K562 (cell line): ENCODE measurements around the gene AGAP3. TPM values are rescaled to one million over a fixed set of nuclear protein-coding genes. Genes with fewer than 3 reads are reported as not detected.
A peak's percentile ranks its signal among the peaks of the same experiment; 100 is the strongest.

Experiments used
- CSDE1 ChIP-seq, 2 experiments: fragments of 450-650 bp; IDR thresholded peaks; 2 replicates each; pipeline ENCODE4 v1.6.1; 2016; ENCODE audit warnings: mild to moderate bottlenecking in 1 of 2
- DPF2 ChIP-seq: fragments of 450-650 bp; IDR thresholded peaks from 2 replicates; pipeline ENCODE4 v1.6.1; 2016
- GATA2 ChIP-seq: sonication (generic); formaldehyde crosslinking; IDR thresholded peaks from 2 replicates; pipeline ENCODE4 v1.4.0; 2020; ENCODE audit warnings: mild to moderate bottlenecking, missing genetic modification reagents
- ID3 ChIP-seq, 2 experiments: fragments of 250-450 bp in 1 of 2; fragments of 450-650 bp in 1 of 2; sonication (Bioruptor Pico) in 1 of 2; IDR thresholded peaks; 2 replicates each; pipeline versions ENCODE4 v1.6.1 to v1.8.0; 2016 to 2021; ENCODE audit warnings: mild to moderate bottlenecking in 2 of 2, moderate library complexity in 2 of 2, missing compliant biosample characterization in 1 of 2, missing genetic modification characterization in 1 of 2
- KHSRP ChIP-seq: fragments of 450-650 bp; IDR thresholded peaks from 2 replicates; pipeline ENCODE4 v1.6.1; 2017
- L3MBTL2 ChIP-seq: fragments of 450-650 bp; IDR thresholded peaks from 2 replicates; pipeline ENCODE4 v1.6.1; 2016; ENCODE audit warnings: mild to moderate bottlenecking, moderate library complexity
- MGA ChIP-seq: fragments of 450-650 bp; IDR thresholded peaks from 2 replicates; pipeline ENCODE4 v1.6.1; 2016; ENCODE audit warnings: mild to moderate bottlenecking, moderate library complexity
- NFIC ChIP-seq: fragments of 450-650 bp; IDR thresholded peaks from 2 replicates; pipeline ENCODE4 v1.6.1; 2017; ENCODE audit warnings: mild to moderate bottlenecking, inconsistent platforms
- PRMT5 ChIP-seq: sonication (generic); formaldehyde crosslinking; IDR thresholded peaks from 2 replicates; pipeline ENCODE4 v1.5.0; 2020; ENCODE audit warnings: missing genetic modification reagents
- RFX5 ChIP-seq: IDR thresholded peaks from 2 replicates; pipeline ENCODE4 v1.6.1; 2011; ENCODE audit warnings: low read depth, mild to moderate bottlenecking, improper control_type of control experiment, low read length
- SMAD4 ChIP-seq: fragments of 250-450 bp; sonication (Bioruptor Pico); conservative IDR thresholded peaks from 2 replicates; pipeline ENCODE4 v1.8.0; 2021; ENCODE audit warnings: inconsistent platforms, mild to moderate bottlenecking, moderate library complexity
- TCF7 ChIP-seq: sonication (generic); IDR thresholded peaks from 2 replicates; pipeline ENCODE4 v1.6.1; 2016; ENCODE audit warnings: antibody characterized with exemption, borderline replicate concordance
- XRCC3 ChIP-seq: fragments of 450-650 bp; IDR thresholded peaks from 2 replicates; pipeline ENCODE4 v1.6.1; 2017; ENCODE audit warnings: mild to moderate bottlenecking, moderate library complexity
- ZSCAN29 ChIP-seq: fragments of 450-650 bp; IDR thresholded peaks from 2 replicates; pipeline ENCODE4 v1.6.1; 2017
- polyA plus RNA-seq, 8 experiments: library from polyadenylated mRNA; depleted of rRNA in 4 of 8; stranded (reverse) in 5 of 8; unstranded in 3 of 8; fragments of >200 nt; fragmentation: Nextera tagmentation in 2 of 8; fragmentation: Illumina TruSeq in 1 of 8; extraction: Ambion mirVana in 2 of 8; extraction: Trizol in 1 of 8; gene quantifications; 2 replicates each; pipeline versions ENCODE4 v1.2.1 to v1.2.3, GENCODE V29; 2011 to 2014; ENCODE audit warnings: inconsistent platforms in 1 of 8, missing spikeins in 1 of 8
- total RNA-seq, 7 experiments: library from RNA; depleted of rRNA in 6 of 7; stranded (reverse); fragments of >200 nt in 6 of 7; fragmentation: Illumina TruSeq in 2 of 7; extraction: Trizol in 2 of 7; gene quantifications; 2 replicates each; pipeline versions ENCODE4 v1.2.1 to v1.2.3, GENCODE V29; 2011 to 2021; ENCODE audit warnings: low replicate concordance in 1 of 7
- TF ChIP-seq, protein P1 (sequence below): sonication (generic); formaldehyde crosslinking; IDR thresholded peaks from 2 replicates; pipeline ENCODE4 v1.8.0; 2023; ENCODE audit warnings: mild to moderate bottlenecking, missing genetic modification reagents

The AGAP3 gene
- total and polyA plus RNA-seq, 9 of the 15 experiments (the other 6 are each of a cell fraction or from before 2014, with no cell fraction given), result 3.4 to 208 (median 62.2) TPM

- no peak for TF ChIP-seq MGA
- TF ChIP-seq SMAD4, result 0 out of 2 replicates have a peak, but pooled peaks have one; percentile 8
- no peak for TF ChIP-seq ID3 (CRISPR knock-in tag; IDR thresholded peaks at IDR 0.05)
- no peak for TF ChIP-seq ID3 (tag; IDR thresholded peaks at IDR 0.05)
- TF ChIP-seq, protein P1, sequence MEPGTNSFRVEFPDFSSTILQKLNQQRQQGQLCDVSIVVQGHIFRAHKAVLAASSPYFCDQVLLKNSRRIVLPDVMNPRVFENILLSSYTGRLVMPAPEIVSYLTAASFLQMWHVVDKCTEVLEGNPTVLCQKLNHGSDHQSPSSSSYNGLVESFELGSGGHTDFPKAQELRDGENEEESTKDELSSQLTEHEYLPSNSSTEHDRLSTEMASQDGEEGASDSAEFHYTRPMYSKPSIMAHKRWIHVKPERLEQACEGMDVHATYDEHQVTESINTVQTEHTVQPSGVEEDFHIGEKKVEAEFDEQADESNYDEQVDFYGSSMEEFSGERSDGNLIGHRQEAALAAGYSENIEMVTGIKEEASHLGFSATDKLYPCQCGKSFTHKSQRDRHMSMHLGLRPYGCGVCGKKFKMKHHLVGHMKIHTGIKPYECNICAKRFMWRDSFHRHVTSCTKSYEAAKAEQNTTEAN (CRISPR knock-in tag), result 0 out of 2 replicates have a peak, but pooled peaks have one; percentile 53
- 0 out of 2 replicates have a peak, but pooled peaks have one; percentile 39 for TF ChIP-seq GATA2 (CRISPR knock-in tag)
- no peak for TF ChIP-seq DPF2
- TF ChIP-seq PRMT5, result no peak
- no peak for TF ChIP-seq XRCC3
- TF ChIP-seq RFX5, result no peak
- no peak for TF ChIP-seq NFIC
- no peak for TF ChIP-seq CSDE1 (IDR thresholded peaks at IDR 0.05)
- no peak for TF ChIP-seq KHSRP
- 0 out of 2 replicates have a peak, but pooled peaks have one; percentile 5 for TF ChIP-seq L3MBTL2
- TF ChIP-seq ZSCAN29, result no peak
- no peak for TF ChIP-seq TCF7
Observed at GRCh38 chr7:151114151-151115090, 28.1 kb downstream of the AGAP3 start (continued).
